Brain microvascular endothelial cell (primary cell): ENCODE data around the gene STIMATE.

Source experiments
- DNase-seq: peaks from one replicate; pipeline ENCODE4 v3.0.0-alpha.2; 2020
- H3K27ac ChIP-seq: fragments of 250-450 bp; sonication (Bioruptor Pico); 2 replicates; pipeline ENCODE4 v1.5.1; 2020; ENCODE audit warnings: mild to moderate bottlenecking, moderate library complexity
- H3K27me3 ChIP-seq: fragments of 250-450 bp; sonication (Bioruptor Pico); replicated peaks from 2 replicates; pipeline ENCODE4 v1.5.1; 2020; ENCODE audit warnings: mild to moderate bottlenecking
- H3K36me3 ChIP-seq: fragments of 250-450 bp; sonication (Bioruptor Pico); replicated peaks from 2 replicates; pipeline ENCODE4 v1.5.1; 2020; ENCODE audit warnings: mild to moderate bottlenecking
- H3K4me3 ChIP-seq: 2 replicates; pipeline ENCODE4 v1.5.1; 2011; ENCODE audit warnings: low read depth, mild to moderate bottlenecking, control low read depth, low read length, moderate library complexity
- CTCF ChIP-seq: IDR thresholded peaks from 2 replicates; pipeline ENCODE4 v1.5.1; 2011; ENCODE audit warnings: low read depth, mild to moderate bottlenecking, moderate library complexity, low read length, control low read depth, inconsistent platforms; ENCODE audit errors: missing control alignments
- in situ Hi-C: cut with HindIII; loops from 2 replicates; pipeline ENCODE4 v1.10.0; 2017; ENCODE audit warnings: low sequenced_read_pairs, low pct_ligation_motif_present

Gene STIMATE

GRCh38 chr3:52833202-52833601 is 64.1 kb downstream of the STIMATE start:
- no peak for DNase-seq
- Histone ChIP-seq H3K36me3 (no peaks in the 10 kb centered on the region), H3K4me3 (no peak overlapping the region), H3K27me3 (no peaks in the 10 kb centered on the region), H3K27ac (no peak overlapping the region)
- TF ChIP-seq CTCF = no peak
- in situ Hi-C loops = no loop called here

GRCh38 chr3:52831500-52832301 is 65.6 kb downstream of the STIMATE start:
- peak; percentile 77 for DNase-seq
- no peak overlapping the region for H3K4me3 ChIP-seq
- no peak overlapping the region for H3K27ac ChIP-seq
- H3K27me3 ChIP-seq = no peaks in the 10 kb centered on the region
- H3K36me3 ChIP-seq = no peaks in the 10 kb centered on the region
- in situ Hi-C loops = no loop called here
- TF ChIP-seq CTCF = no peak

GRCh38 chr3:52830535-52831258 is 66.7 kb downstream of the STIMATE start, which contains the start of gene ITIH4:
Gene ITIH4 (minus strand): TSS chr3:52830672. CDS start chr3:52830642, 30 bp downstream.
- H3K27ac ChIP-seq = no peak within 1 kb of the TSS
- no peaks in the 10 kb centered on the region for H3K27me3 ChIP-seq
- no peak for DNase-seq
- no peaks in the 10 kb centered on the region for H3K36me3 ChIP-seq
- no peak for TF ChIP-seq CTCF
- in situ Hi-C loops = no loop called here
- H3K4me3 ChIP-seq = no peak within 1 kb of the TSS

- Histone ChIP-seq H3K36me3 (no peaks in the 10 kb centered on the region), H3K4me3 (no peak overlapping the region), H3K27ac (no peak overlapping the region), H3K27me3 (no peaks in the 10 kb centered on the region)
- DNase-seq = no peak
- TF ChIP-seq CTCF = no peak
- in situ Hi-C loops = no loop called here
Measured at GRCh38 chr3:52829906-52830463, 67.4 kb downstream of the STIMATE start.

GRCh38 chr3:52829482-52829881 is 67.9 kb downstream of the STIMATE start:
- Histone ChIP-seq H3K36me3 (no peaks in the 10 kb centered on the region), H3K27ac (no peak overlapping the region), H3K4me3 (no peak overlapping the region), H3K27me3 (no peaks in the 10 kb centered on the region)
- DNase-seq = no peak
- TF ChIP-seq CTCF = no peak
- in situ Hi-C loops = no loop called here
